ENCODE data around the gene TOPBP1. TPM values are rescaled to one million over a fixed set of nuclear protein-coding genes. Genes with fewer than 3 reads are reported as not detected.

TOPBP1 gene
- total RNA-seq, 1 donor from 2014 or later: 20.0 TPM

GRCh38 chr3:133629146-133629545 lies 32.6 kb downstream of the TOPBP1 start:
- no peak for ATAC-seq
- intact Hi-C loops (cut with DNase I): no loop called here

DNA sequence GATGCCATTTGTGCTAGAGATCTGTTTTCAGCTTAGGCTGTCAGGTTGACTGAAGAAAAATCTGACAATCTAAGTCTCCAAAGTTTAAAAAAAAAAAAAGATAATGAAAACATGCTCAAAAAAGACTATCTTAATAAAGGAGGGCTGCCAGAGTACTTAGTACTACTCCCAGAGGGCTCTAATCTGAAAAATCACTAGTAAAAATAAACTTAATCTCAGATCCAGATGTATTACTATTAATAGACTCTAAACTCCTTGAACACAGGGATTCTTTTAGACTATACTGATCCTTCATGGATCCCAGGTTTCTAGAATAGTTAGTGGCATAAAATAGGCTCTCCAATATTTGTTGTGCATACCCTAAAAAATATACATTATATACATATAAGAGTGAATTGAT lies 34.0 kb downstream of the TOPBP1 start:
- ATAC-seq (no peak), DNase-seq (ENCODE audit: low spot score) (no peak)
- intact Hi-C loops (cut with DNase I): no loop called here

More at GRCh38 chr3:133629146-133629545, 32.6 kb downstream of the TOPBP1 start:
- DNase-seq (ENCODE audit: low spot score): no peak

DNA sequence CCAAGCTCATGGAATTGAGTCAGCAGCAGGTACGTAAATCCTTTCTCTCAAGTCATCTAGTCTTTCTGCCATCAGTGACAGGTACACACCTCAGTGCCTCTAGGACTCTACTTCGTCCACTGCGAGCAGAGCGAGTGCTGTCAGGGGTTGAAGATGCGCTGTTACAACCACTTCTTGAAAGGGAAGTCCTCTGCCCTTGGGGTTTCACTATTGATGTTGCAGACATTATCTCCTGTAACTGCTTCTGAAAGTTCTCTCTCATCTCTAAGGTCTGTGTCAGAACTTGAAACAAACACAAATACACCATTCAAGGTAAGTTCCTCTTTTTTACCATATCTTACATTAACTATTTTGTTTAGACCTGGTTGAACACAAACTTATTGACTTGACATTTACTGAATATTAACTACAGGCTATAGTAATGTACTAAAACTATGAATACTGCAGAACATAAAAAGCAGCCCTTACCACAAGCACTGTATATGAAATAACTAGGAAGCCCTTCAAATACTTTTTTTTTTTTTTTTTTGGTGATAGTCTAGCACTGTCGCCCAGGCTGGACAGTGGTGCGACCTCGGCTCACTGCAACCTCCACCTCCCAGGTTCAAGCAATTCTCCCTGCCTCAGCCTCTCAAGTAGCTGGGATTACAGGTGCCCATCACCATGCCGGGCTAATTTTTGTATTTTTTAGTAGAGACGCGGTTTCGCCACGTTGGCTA lies 41.5 kb downstream of the TOPBP1 start:
- no peak for DNase-seq (ENCODE audit: low spot score)
- no peak for ATAC-seq
- intact Hi-C loops (cut with DNase I): no loop called here

DNA sequence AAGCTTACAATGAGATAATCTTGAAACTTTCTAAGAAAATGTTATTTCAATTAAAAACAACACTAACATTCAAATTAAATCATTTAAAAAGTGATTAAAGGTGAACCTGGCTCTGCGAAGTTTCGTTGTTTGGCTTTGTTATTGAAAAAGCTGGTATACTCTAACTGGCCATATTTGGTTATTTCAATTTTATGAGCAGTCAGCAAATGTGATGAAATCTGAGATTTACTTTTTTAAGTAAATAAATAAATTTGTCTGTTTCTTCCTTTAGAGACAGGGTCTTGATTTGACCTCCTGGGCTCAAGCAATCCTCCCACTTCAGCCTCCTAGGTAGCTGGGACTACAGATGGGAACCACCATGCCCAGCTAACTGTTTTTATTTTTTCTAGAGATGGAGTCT lies 50.2 kb downstream of the TOPBP1 start:
- no peak for ATAC-seq
- intact Hi-C loops (cut with DNase I): no loop called here
- no peak for DNase-seq (ENCODE audit: low spot score)

DNA sequence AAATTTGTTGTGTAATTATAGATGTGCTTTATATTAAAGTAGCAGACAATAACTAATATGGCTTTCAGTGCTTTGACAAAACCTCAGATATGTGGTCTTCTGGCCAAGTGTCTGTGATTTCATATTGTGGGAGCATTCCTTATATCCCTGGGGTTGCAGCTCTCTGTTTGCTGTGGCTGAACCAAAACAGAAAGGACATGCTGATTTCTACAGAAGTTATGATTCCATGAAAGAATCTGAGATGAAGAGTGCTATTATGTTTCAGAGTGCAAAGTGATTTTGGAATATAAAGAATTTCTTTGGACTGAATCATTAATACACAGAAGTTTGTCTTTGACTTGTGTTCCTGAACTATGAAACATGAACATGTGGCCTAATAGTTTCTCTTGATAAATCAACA lies 51.7 kb downstream of the TOPBP1 start:
- ATAC-seq (peak; percentile 28), DNase-seq (ENCODE audit: low spot score) (no peak)
- intact Hi-C loops (cut with DNase I): no loop called here

GRCh38 chr3:133608388-133608787 lies 53.4 kb downstream of the TOPBP1 start:
- ATAC-seq: no peak
- intact Hi-C loops (cut with DNase I): no loop called here
- no peak for DNase-seq (ENCODE audit: low spot score)

- no peak for DNase-seq (ENCODE audit: low spot score)
- no peak for ATAC-seq
- intact Hi-C loops (cut with DNase I): no loop called here
These were observed 53.9 kb downstream of the TOPBP1 start for GRCh38 chr3:133607816-133608215.

DNA sequence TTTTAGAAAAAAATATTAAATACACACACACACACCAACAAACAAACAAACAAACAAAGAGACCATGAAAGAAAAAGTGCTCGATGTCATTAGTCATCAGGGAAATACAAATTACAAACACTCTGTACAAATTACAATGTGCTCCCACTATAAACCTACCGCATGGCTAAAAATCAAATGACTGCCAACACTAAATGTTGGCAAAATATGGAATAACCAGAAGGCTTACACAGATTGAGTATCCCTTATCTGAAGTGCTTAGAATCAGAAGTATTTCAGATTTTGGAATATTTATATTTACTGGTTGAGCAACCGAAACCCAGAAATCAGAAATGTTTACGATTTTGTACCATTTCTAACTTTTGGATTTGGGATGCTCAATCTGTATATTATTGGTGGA lies 54.8 kb downstream of the TOPBP1 start:
- ATAC-seq (no peak), DNase-seq (ENCODE audit: low spot score) (no peak)
- intact Hi-C loops (cut with DNase I): no loop called here

- no peak for ATAC-seq
- intact Hi-C loops (cut with DNase I): no loop called here
- DNase-seq (ENCODE audit: low spot score): no peak
These were observed 55.4 kb downstream of the TOPBP1 start for GRCh38 chr3:133606342-133606741.

GRCh38 chr3:133600572-133601081 lies 61.1 kb downstream of the TOPBP1 start:
- ATAC-seq (no peak), DNase-seq (ENCODE audit: low spot score) (no peak)
- intact Hi-C loops (cut with DNase I): no loop called here

DNA sequence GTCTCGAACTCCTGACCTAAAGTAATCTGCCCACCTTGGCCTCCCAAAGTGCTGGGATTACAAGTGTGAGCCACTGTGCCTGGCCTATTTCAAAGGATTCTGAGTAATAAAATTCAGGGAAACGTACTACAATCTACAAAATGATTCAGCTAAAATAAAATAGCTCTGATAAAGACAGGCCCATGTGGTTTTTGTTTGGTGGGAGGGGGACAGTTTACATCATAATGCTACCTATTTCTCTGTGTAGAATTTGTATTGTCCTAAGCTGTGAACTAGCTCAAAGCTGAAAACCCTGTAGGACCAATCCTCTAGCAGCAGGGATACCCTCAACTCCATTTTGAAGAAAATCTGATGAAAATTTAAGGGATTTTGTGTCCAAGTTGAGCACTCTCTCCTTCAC lies 62.5 kb downstream of the TOPBP1 start:
- intact Hi-C loops (cut with DNase I): no loop called here
- no peak for ATAC-seq

DNA sequence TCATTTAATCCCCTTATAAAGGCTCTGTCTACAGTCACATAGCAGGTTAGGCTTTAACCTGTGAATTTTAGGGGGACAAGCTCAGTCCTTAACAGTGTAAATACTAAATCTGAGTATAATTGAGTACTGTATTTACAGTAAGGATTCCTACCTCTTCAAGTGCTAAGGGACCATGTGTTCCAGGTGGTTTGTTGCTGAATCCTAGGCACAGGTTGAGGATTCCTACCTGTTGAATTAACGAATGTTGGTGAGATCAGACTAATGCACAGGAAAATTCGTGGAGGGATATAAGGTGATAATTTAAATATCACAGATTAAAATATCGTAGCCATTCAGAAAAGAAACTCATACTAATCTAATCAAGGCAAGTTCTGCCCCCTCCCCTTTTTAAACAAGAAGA lies 63.3 kb downstream of the TOPBP1 start:
- DNase-seq (ENCODE audit: low spot score) (no peak), ATAC-seq (no peak)
- intact Hi-C loops (cut with DNase I): no loop called here

More for the DNA sequence above, 62.5 kb downstream of the TOPBP1 start:
- DNase-seq (ENCODE audit: low spot score): no peak

DNA sequence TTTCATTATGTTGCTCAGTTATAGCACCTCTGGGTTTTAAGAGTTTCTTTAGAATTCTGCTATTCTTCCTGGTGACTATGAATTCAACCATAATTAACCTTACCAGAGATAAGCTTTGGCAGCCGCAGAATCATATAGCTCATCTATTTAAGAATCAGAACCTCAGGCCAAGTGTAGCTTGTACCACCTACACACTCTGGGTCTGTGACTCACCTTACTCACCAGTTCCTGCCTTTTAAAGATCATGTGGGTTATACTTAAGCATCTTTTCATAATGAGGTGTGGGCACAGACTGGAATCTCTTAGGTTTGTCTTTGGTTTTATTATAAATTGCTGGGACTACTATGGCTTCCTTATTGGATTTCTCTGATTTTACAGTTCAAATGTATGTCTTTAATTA lies 66.4 kb downstream of the TOPBP1 start:
- DNase-seq (ENCODE audit: low spot score): no peak
- intact Hi-C loops (cut with DNase I): no loop called here
- ATAC-seq: no peak

- intact Hi-C loops (cut with DNase I): no loop called here
- ATAC-seq: no peak
- DNase-seq (ENCODE audit: low spot score): no peak
These were observed 68.5 kb downstream of the TOPBP1 start for GRCh38 chr3:133593243-133593642.

DNA sequence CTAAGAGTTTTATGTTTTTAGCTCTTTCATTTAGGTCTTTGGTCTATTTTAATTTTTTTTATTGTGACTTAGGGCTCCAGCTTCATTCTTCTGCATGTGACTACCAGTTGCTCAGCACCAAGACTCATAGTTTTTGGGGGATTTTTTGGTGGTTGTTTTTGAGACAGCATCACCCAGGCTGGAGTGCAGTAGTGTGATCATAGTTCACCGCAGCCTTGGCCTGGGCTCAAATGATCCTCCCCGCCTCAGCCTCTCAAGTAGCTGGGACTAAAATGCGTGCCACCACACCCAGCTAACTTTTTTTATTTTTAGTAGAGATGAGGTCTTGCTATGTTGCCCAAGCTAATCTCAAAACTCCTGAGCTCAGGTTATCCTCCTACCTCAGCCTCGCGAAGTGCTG lies 68.9 kb downstream of the TOPBP1 start:
- DNase-seq (ENCODE audit: low spot score) (no peak), ATAC-seq (no peak)
- intact Hi-C loops (cut with DNase I): no loop called here

DNA sequence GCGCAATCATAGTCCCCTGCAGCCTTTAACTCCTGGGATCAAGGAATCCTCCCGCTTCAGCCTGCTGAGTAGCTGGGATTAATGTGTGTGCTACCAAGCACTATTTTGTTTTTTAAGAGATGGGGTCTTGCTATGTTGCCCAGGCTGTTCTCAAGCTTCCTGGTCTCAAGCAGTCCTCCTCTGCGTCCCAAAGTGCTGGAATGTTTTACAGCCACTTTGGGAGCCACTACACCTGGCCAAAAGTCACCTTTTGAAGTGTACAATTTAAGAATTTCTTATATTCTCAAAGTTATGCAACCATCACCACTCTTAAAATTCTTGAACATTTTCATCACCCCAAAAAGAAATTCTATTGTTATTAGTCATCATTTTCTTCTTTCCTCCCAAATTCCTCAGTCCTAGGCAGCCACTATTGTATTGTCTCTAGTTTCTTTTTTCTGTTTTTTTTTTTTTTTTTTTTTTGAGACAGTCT lies 70.4 kb downstream of the TOPBP1 start:
- DNase-seq (ENCODE audit: low spot score): no peak
- no peak for ATAC-seq
- intact Hi-C loops (cut with DNase I): no loop called here

GRCh38 chr3:133589503-133589902 lies 72.2 kb downstream of the TOPBP1 start:
- no peak for ATAC-seq
- no peak for DNase-seq (ENCODE audit: low spot score)
- intact Hi-C loops (cut with DNase I): no loop called here

DNA sequence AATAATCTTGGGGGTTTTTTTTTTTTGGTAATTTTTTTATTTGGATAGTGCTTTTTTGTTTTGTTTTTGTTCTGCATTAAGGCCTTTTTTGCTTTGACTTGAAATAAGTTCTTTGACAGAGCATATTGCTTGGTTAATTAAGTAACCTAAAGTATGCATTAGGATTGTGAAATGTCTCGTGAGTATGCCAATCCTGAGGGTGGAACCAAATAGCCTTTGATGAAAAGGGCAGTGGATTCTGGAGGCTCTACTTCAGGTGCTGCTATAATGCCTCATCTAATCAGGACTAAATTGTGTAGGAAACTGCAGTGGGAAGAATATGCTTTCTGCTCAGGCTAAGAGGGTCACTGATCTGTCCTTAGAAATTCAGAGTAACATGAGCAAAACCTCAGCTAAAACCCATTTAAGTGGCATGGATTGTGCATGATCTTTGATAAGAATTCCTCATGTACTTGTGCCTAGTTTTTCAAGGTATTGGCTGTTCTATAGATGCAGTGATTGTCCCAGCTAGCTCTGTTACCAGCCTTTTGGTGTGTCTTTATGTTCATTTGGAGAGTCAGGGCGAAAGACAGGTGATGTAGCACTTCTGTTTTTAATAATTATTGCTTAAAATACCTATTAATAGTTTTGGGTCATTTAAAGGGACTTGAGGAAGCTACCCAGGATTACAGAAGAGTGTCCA lies 72.8 kb downstream of the TOPBP1 start:
- intact Hi-C loops (cut with DNase I): no loop called here
- DNase-seq (ENCODE audit: low spot score): no peak
- no peak for ATAC-seq

GRCh38 chr3:133588035-133588434 lies 73.7 kb downstream of the TOPBP1 start:
- no peak for DNase-seq (ENCODE audit: low spot score)
- ATAC-seq: no peak
- intact Hi-C loops (cut with DNase I): no loop called here

- ATAC-seq: no peak
- intact Hi-C loops (cut with DNase I): no loop called here
- DNase-seq (ENCODE audit: low spot score): no peak
These were observed 78.3 kb downstream of the TOPBP1 start for GRCh38 chr3:133583396-133583795.
